ENCODE results near the gene TMCO2. TPM values are rescaled to one million over a fixed set of nuclear protein-coding genes. Genes with fewer than 3 reads are reported as not detected.

Gene TMCO2
- total and polyA plus RNA-seq, 2 donors (not counting 1 experiment from before 2014, with no cell fraction given): not detected

GRCh38 chr1:40239626-40240025 is 8.1 kb upstream of the TMCO2 start:
- H4K20me1 ChIP-seq (ENCODE audit: control insufficient read depth, insufficient read depth, low read length, poor library complexity, severe bottlenecking): no peaks in the 10 kb centered on the region
- intact Hi-C loops (cut with micrococcal nuclease): no loop called here
- H3K9ac ChIP-seq (ENCODE audit: low read length): no peak overlapping the region
- Mint-ChIP-seq H3K27me3 (no peaks in the 10 kb centered on the region), H3K4me1 (peaks cover 8% of the 10 kb centered on the region), H3K27ac (no peak overlapping the region), H3K9me3 (ENCODE audit: insufficient read depth) (no peaks in the 10 kb centered on the region), H3K4me3 (no peak overlapping the region)
- peaks cover 11 to 36% of the 10 kb centered on the region in 2 experiments for H3K36me3 ChIP-seq (replicated peaks in 1 of 2; ENCODE audit: control extremely low read depth in 1 of 2, control insufficient read depth in 1 of 2, extremely low read depth in 1 of 2, insufficient read depth in 2 of 2, low read length in 1 of 2)
- H3K4me2 ChIP-seq (replicated peaks; ENCODE audit: low read depth, low read length, poor library complexity, severe bottlenecking): no peak overlapping the region
- no peak for TF ChIP-seq CTCF (IDR thresholded peaks at IDR 0.05)
- TF ChIP-seq EZH2 (IDR thresholded peaks at IDR 0.05; ENCODE audit: borderline replicate concordance, insufficient read depth, low read depth, low read length, poor library complexity, severe bottlenecking): no peak
- no peak overlapping the region for H3K4me3 ChIP-seq (ENCODE audit: control extremely low read depth in 1 of 5, extremely low read depth in 1 of 5, insufficient read depth in 1 of 5, low read depth in 2 of 5, low read length in 4 of 5)
- no peak for DNase-seq
- no peaks in the 10 kb centered on the region for H3K9me3 ChIP-seq (ENCODE audit: control extremely low read depth in 1 of 3, control insufficient read depth in 2 of 3, insufficient read depth in 1 of 3, low read length in 2 of 3)
- no peak overlapping the region for H3K27ac ChIP-seq (ENCODE audit: low read length in 2 of 2)
- H2AFZ ChIP-seq (ENCODE audit: insufficient read depth, low read depth, low read length, poor library complexity, severe bottlenecking): no peak overlapping the region
- ChIA-PET POLR2A (no interaction called here), CTCF (interaction anchor here (0.7 to 1.7 kb wide), 3 partner anchors 55 to 98 kb away, joined by 3 to 5 read pairs (median 3); no protein-coding TSS in a partner anchor)
- no peak for ATAC-seq (ENCODE audit: low read depth)
- no peaks in the 10 kb centered on the region for H3K4me1 ChIP-seq (ENCODE audit: control insufficient read depth in 2 of 2, insufficient read depth in 2 of 2, low read length in 2 of 2)
- no CpG with 5 or more reads among the region's 1 CpG for whole genome bisulfite sequencing (ENCODE audit: insufficient coverage)
- H3K27me3 ChIP-seq (replicated peaks in 1 of 4; ENCODE audit: control extremely low read depth in 1 of 4, control insufficient read depth in 3 of 4, insufficient read depth in 4 of 4, low read length in 3 of 4): no peaks in the 10 kb centered on the region
- H3K79me2 ChIP-seq (ENCODE audit: control insufficient read depth, insufficient read depth, low read length): no peaks in the 10 kb centered on the region

DNA sequence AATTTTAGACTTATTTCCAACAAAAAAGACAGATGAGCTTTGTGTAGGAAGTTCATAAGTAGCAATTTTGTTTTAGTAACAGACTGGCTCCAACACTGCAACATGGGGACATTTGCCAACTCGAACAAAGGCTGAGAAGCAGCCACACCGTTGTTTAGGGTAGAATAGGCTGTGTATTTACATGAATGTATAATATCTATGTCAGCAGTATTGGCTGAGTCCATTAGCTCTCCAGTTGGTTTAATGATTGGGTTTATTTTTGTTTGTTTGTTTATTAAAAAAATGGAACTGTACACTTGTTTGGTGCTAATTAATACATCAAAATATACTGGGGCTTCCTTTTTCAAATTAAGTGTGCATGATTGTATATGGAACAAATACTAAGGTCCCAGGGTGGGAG is 7.3 kb upstream of the TMCO2 start:
- ChIA-PET POLR2A (no interaction called here), CTCF (interaction anchor here (0.5 to 1.7 kb wide), 4 partner anchors 11 to 96 kb away, joined by 3 to 5 read pairs (median 3); no protein-coding TSS in a partner anchor)
- Mint-ChIP-seq H3K27me3 (no peaks in the 10 kb centered on the region), H3K4me1 (peaks cover 8% of the 10 kb centered on the region), H3K27ac (no peak overlapping the region), H3K4me3 (no peak overlapping the region), H3K9me3 (ENCODE audit: insufficient read depth) (no peaks in the 10 kb centered on the region)
- Histone ChIP-seq H4K20me1 (ENCODE audit: control insufficient read depth, insufficient read depth, low read length, poor library complexity, severe bottlenecking) (no peaks in the 10 kb centered on the region), H3K4me1 (ENCODE audit: control insufficient read depth in 2 of 2, insufficient read depth in 2 of 2, low read length in 2 of 2) (no peaks in the 10 kb centered on the region), H3K79me2 (ENCODE audit: control insufficient read depth, insufficient read depth, low read length) (no peaks in the 10 kb centered on the region), H3K4me3 (ENCODE audit: control extremely low read depth in 1 of 5, extremely low read depth in 1 of 5, insufficient read depth in 1 of 5, low read depth in 2 of 5, low read length in 4 of 5) (no peak overlapping the region), H3K27ac (ENCODE audit: low read length in 2 of 2) (no peak overlapping the region), H3K9ac (ENCODE audit: low read length) (no peak overlapping the region), H3K36me3 (replicated peaks in 1 of 2; ENCODE audit: control extremely low read depth in 1 of 2, control insufficient read depth in 1 of 2, extremely low read depth in 1 of 2, insufficient read depth in 2 of 2, low read length in 1 of 2) (peaks cover 10 to 34% of the 10 kb centered on the region in 2 experiments), H3K4me2 (replicated peaks; ENCODE audit: low read depth, low read length, poor library complexity, severe bottlenecking) (no peak overlapping the region), H3K9me3 (ENCODE audit: control extremely low read depth in 1 of 3, control insufficient read depth in 2 of 3, insufficient read depth in 1 of 3, low read length in 2 of 3) (no peaks in the 10 kb centered on the region), H3K27me3 (replicated peaks in 1 of 4; ENCODE audit: control extremely low read depth in 1 of 4, control insufficient read depth in 3 of 4, insufficient read depth in 4 of 4, low read length in 3 of 4) (no peaks in the 10 kb centered on the region), H2AFZ (ENCODE audit: insufficient read depth, low read depth, low read length, poor library complexity, severe bottlenecking) (no peak overlapping the region)
- WGBS (ENCODE audit: insufficient coverage): 100% methylated on average over 2 of the region's 2 CpGs
- ATAC-seq (ENCODE audit: low read depth) (no peak), DNase-seq (no peak)
- TF ChIP-seq CTCF (IDR thresholded peaks at IDR 0.05) (no peak), EZH2 (IDR thresholded peaks at IDR 0.05; ENCODE audit: borderline replicate concordance, insufficient read depth, low read depth, low read length, poor library complexity, severe bottlenecking) (no peak)
- intact Hi-C loops (cut with micrococcal nuclease): no loop called here
